ENCODE measurements around the gene CBFB. TPM values are rescaled to one million over a fixed set of nuclear protein-coding genes. Genes with fewer than 3 reads are reported as not detected.
A peak's percentile ranks its signal among the peaks of the same experiment; 100 is the strongest.

The CBFB gene
- total RNA-seq, 4 donors from 2014 or later = 38.9 to 105 (median 96.5) TPM

- TF ChIP-seq CTCF (IDR thresholded peaks at IDR 0.05 in 4 of 5, conservative IDR thresholded peaks at IDR 0.05 in 1 of 5) = no peak
- TF ChIP-seq POLR2A (IDR thresholded peaks at IDR 0.05) = no peak
- intact Hi-C loops (cut with DNase I; ENCODE audit: low total_unique reads) (loop anchor here (2.0 kb wide), 1 partner anchor 43 kb away; no protein-coding TSS in a partner anchor), in situ Hi-C loops (cut with MboI; ENCODE audit: low sequenced_read_pairs in 4 of 4) (no loop called here)
- DNase-seq = no peak
- Histone ChIP-seq H3K27ac (peak overlapping the region; percentile 83 to 92 (median 89)), H3K4me1 (peaks cover 42 to 44% of the 10 kb centered on the region in 2 donors), H3K4me3 (no peak overlapping the region), H3K36me3 (no peaks in the 10 kb centered on the region), H3K9me3 (no peaks in the 10 kb centered on the region), H3K27me3 (no peaks in the 10 kb centered on the region)
- no peak for ATAC-seq
These were observed 83.0 kb downstream of the CBFB start for GRCh38 chr16:67111951-67112444.

- no peak overlapping the region for H3K4me3 ChIP-seq
- H3K27ac ChIP-seq = peak overlapping the region; percentile 39 to 92 (median 89)
- TF ChIP-seq POLR2A (IDR thresholded peaks at IDR 0.05) = no peak
- TF ChIP-seq CTCF (IDR thresholded peaks at IDR 0.05 in 4 of 5, conservative IDR thresholded peaks at IDR 0.05 in 1 of 5) = no peak
- no peaks in the 10 kb centered on the region for H3K9me3 ChIP-seq
- DNase-seq (no peak), ATAC-seq (no peak)
- H3K27me3 ChIP-seq = no peaks in the 10 kb centered on the region
- H3K4me1 ChIP-seq = peaks cover 42 to 45% of the 10 kb centered on the region in 2 donors
- no peaks in the 10 kb centered on the region for H3K36me3 ChIP-seq
- intact Hi-C loops (cut with DNase I; ENCODE audit: low total_unique reads) (no loop called here), in situ Hi-C loops (cut with MboI; ENCODE audit: low sequenced_read_pairs in 4 of 4) (no loop called here)
These were observed 83.8 kb downstream of the CBFB start for GRCh38 chr16:67112591-67113399.

GRCh38 chr16:67114793-67115192 lies 85.8 kb downstream of the CBFB start:
- Histone ChIP-seq H3K27me3 (no peaks in the 10 kb centered on the region), H3K4me3 (no peak overlapping the region), H3K4me1 (peaks cover 36% of the 10 kb centered on the region in 2 donors), H3K9me3 (no peaks in the 10 kb centered on the region), H3K27ac (peak overlapping the region in 3 of 4 donors; percentile 16 to 79 (median 77)), H3K36me3 (peaks cover 0 to 2% of the 10 kb centered on the region in 2 donors)
- DNase-seq (no peak), ATAC-seq (no peak)
- intact Hi-C loops (cut with DNase I; ENCODE audit: low total_unique reads) (no loop called here), in situ Hi-C loops (cut with MboI; ENCODE audit: low sequenced_read_pairs in 4 of 4) (no loop called here)
- TF ChIP-seq POLR2A (IDR thresholded peaks at IDR 0.05) (no peak), CTCF (IDR thresholded peaks at IDR 0.05 in 4 of 5, conservative IDR thresholded peaks at IDR 0.05 in 1 of 5) (no peak)

GRCh38 chr16:67115639-67116038 lies 86.7 kb downstream of the CBFB start:
- H3K4me1 ChIP-seq = peaks cover 30 to 33% of the 10 kb centered on the region in 2 donors
- no peak for DNase-seq
- H3K27ac ChIP-seq = peak overlapping the region; percentile 60 to 79 (median 72)
- TF ChIP-seq CTCF (IDR thresholded peaks at IDR 0.05 in 4 of 5, conservative IDR thresholded peaks at IDR 0.05 in 1 of 5) (no peak), POLR2A (IDR thresholded peaks at IDR 0.05) (no peak)
- no peak overlapping the region for H3K4me3 ChIP-seq
- in situ Hi-C loops (cut with MboI; ENCODE audit: low sequenced_read_pairs in 4 of 4) = no loop called here
- H3K36me3 ChIP-seq = peaks cover 0 to 10% of the 10 kb centered on the region in 2 donors
- no peaks in the 10 kb centered on the region for H3K27me3 ChIP-seq
- ATAC-seq = no peak
- H3K9me3 ChIP-seq = no peaks in the 10 kb centered on the region
- intact Hi-C loops (cut with DNase I; ENCODE audit: low total_unique reads) = no loop called here
